GM23338 (cell line): ENCODE data around the gene FUT8. TPM values are rescaled to one million over a fixed set of nuclear protein-coding genes. Genes with fewer than 3 reads are reported as not detected.
A peak's percentile ranks its signal among the peaks of the same experiment; 100 is the strongest.
"Not testable (repeated sequence)": the region's sequence is repeated elsewhere in the genome, so short reads cannot be mapped to it uniquely, and the experiment has no call there.

Experiments used
- ATAC-seq: fragments of 200-7000 bp; cut with Tn5 transposase; 3 replicates; pipeline ENCODE4 v1.9.1; 2020
- DNase-seq: peaks from one replicate; pipeline ENCODE4 v3.0.0-alpha.2; 2015; ENCODE audit warnings: low spot score
- H2AFZ ChIP-seq: fragments of 200-600 bp; sonication (generic); 2 replicates; pipeline ENCODE4 v1.8.0; 2016; ENCODE audit warnings: antibody characterized with exemption, mild to moderate bottlenecking, moderate library complexity
- H3F3A ChIP-seq: fragments of 200-600 bp; sonication (generic); replicated peaks from 2 replicates; pipeline ENCODE4 v1.8.0; 2017; ENCODE audit warnings: antibody characterized with exemption, mixed run types, low read depth
- H3K27ac ChIP-seq: fragments of 200-600 bp; sonication (generic); 2 replicates; pipeline ENCODE4 v1.6.1; 2016; ENCODE audit warnings: low read depth
- H3K27me3 ChIP-seq: fragments of 200-600 bp; sonication (generic); 2 replicates; pipeline ENCODE4 v1.8.0; 2016; ENCODE audit warnings: mild to moderate bottlenecking, mixed run types, moderate library complexity; ENCODE audit not compliant: insufficient read depth
- H3K36me3 ChIP-seq: fragments of 200-600 bp; sonication (generic); 2 replicates; pipeline ENCODE4 v1.8.0; 2016; ENCODE audit warnings: mild to moderate bottlenecking; ENCODE audit not compliant: insufficient read depth
- H3K4me1 ChIP-seq: fragments of 200-600 bp; sonication (generic); 2 replicates; pipeline ENCODE4 v1.8.0; 2016; ENCODE audit warnings: mild to moderate bottlenecking, moderate library complexity; ENCODE audit not compliant: insufficient read depth
- H3K4me2 ChIP-seq: fragments of 200-600 bp; sonication (generic); 2 replicates; pipeline ENCODE4 v1.7.1; 2017; ENCODE audit warnings: mixed run types
- H3K4me3 ChIP-seq: fragments of 200-600 bp; sonication (generic); 2 replicates; pipeline ENCODE4 v1.6.1; 2016; ENCODE audit warnings: mixed run types
- H3K79me2 ChIP-seq: fragments of 200-600 bp; sonication (generic); replicated peaks from 2 replicates; pipeline ENCODE4 v1.8.0; 2017; ENCODE audit warnings: mild to moderate bottlenecking; ENCODE audit not compliant: insufficient read depth
- H3K9me2 ChIP-seq: fragments of 200-600 bp; sonication (generic); 2 replicates; pipeline ENCODE4 v1.8.0; 2017; ENCODE audit not compliant: insufficient read depth
- H4K20me1 ChIP-seq: fragments of 200-600 bp; sonication (generic); replicated peaks from 2 replicates; pipeline ENCODE4 v1.8.0; 2017; ENCODE audit warnings: mild to moderate bottlenecking; ENCODE audit not compliant: insufficient read depth
- H3K27ac Mint-ChIP-seq: 2 replicates; pipeline ENCODE4 v1.8.0; 2020; ENCODE audit warnings: inconsistent platforms, mild to moderate bottlenecking, moderate library complexity, mixed read lengths
- H3K27me3 Mint-ChIP-seq: 3 replicates; pipeline ENCODE4 v1.8.0; 2022; ENCODE audit warnings: low read depth, mild to moderate bottlenecking, moderate library complexity, mixed read lengths, inconsistent platforms; ENCODE audit not compliant: insufficient read depth, poor library complexity
- H3K36me3 Mint-ChIP-seq: 3 replicates; pipeline ENCODE4 v1.8.0; 2021; ENCODE audit warnings: low read depth, mild to moderate bottlenecking, inconsistent platforms, moderate library complexity, mixed read lengths
- H3K4me1 Mint-ChIP-seq: 3 replicates; pipeline ENCODE4 v1.8.0; 2020; ENCODE audit warnings: mild to moderate bottlenecking, inconsistent platforms, mixed read lengths
- H3K4me3 Mint-ChIP-seq: 3 replicates; pipeline ENCODE4 v1.8.0; 2021; ENCODE audit warnings: moderate library complexity, mild to moderate bottlenecking, inconsistent platforms, mixed read lengths
- H3K9me3 Mint-ChIP-seq: 3 replicates; pipeline ENCODE4 v1.8.0; 2020; ENCODE audit warnings: moderate library complexity, mild to moderate bottlenecking, inconsistent platforms, mixed read lengths
- CREB1 ChIP-seq: fragments of 250-450 bp; sonication (Bioruptor Pico); IDR thresholded peaks from 2 replicates; pipeline ENCODE4 v1.5.0; 2020; ENCODE audit warnings: low read depth, mild to moderate bottlenecking, moderate library complexity
- ETS1 ChIP-seq: IDR thresholded peaks from 2 replicates; pipeline ENCODE4 v1.6.1; 2016; ENCODE audit warnings: antibody characterized with exemption
- EZH2 ChIP-seq: fragments of 200-600 bp; sonication (generic); IDR thresholded peaks from one replicate; pipeline ENCODE4 v1.8.0; 2017; ENCODE audit warnings: antibody characterized with exemption, mild to moderate bottlenecking, low read depth; ENCODE audit not compliant: unreplicated experiment
- EZH2phosphoT487 ChIP-seq: fragments of 200-600 bp; sonication (generic); IDR thresholded peaks from one replicate; pipeline ENCODE4 v1.8.1; 2018; ENCODE audit warnings: antibody characterized with exemption; ENCODE audit not compliant: unreplicated experiment
- JUNB ChIP-seq: IDR thresholded peaks from one replicate; pipeline ENCODE4 v1.6.1; 2016; ENCODE audit warnings: antibody characterized with exemption; ENCODE audit not compliant: unreplicated experiment
- NANOG ChIP-seq: IDR thresholded peaks from 2 replicates; pipeline ENCODE4 v1.6.1; 2016; ENCODE audit warnings: antibody characterized with exemption, borderline replicate concordance
- POLR2AphosphoS5 ChIP-seq: IDR thresholded peaks from 2 replicates; pipeline ENCODE4 v1.6.1; 2016; ENCODE audit warnings: antibody characterized with exemption, low read depth
- STAT1 ChIP-seq: IDR thresholded peaks from one replicate; pipeline ENCODE4 v1.6.1; 2016; ENCODE audit warnings: antibody characterized with exemption; ENCODE audit not compliant: unreplicated experiment
- ZNF114 ChIP-seq: fragments of 250-450 bp; sonication (Bioruptor Pico); IDR thresholded peaks from 2 replicates; pipeline ENCODE4 v1.5.0; 2020; ENCODE audit warnings: mild to moderate bottlenecking, moderate library complexity
- ZNF331 ChIP-seq: fragments of 250-450 bp; sonication (Bioruptor Pico); IDR thresholded peaks from 2 replicates; pipeline ENCODE4 v1.5.0; 2020; ENCODE audit warnings: low read depth, mild to moderate bottlenecking, moderate library complexity
- polyA plus RNA-seq: library from polyadenylated mRNA; unstranded; fragments of >200 nt; fragmentation: Nextera tagmentation; extraction: Ambion mirVana; gene quantifications from 2 replicates; pipeline ENCODE4 v1.2.1, GENCODE V29; 2016
- total RNA-seq: library from RNA; depleted of rRNA; stranded (reverse); fragments of >200 nt; shearing (Covaris generic); gene quantifications from 2 replicates; pipeline ENCODE4 v1.2.3, GENCODE V29; 2014
- TF ChIP-seq, protein P1 (sequence below): IDR thresholded peaks from one replicate; pipeline ENCODE4 v1.6.1; 2018; ENCODE audit warnings: antibody characterized with exemption; ENCODE audit not compliant: unreplicated experiment
- TF ChIP-seq, protein P2 (sequence below), 2 experiments: fragments of 200-600 bp in 1 of 2; sonication (generic) in 1 of 2; conservative IDR thresholded peaks; 2 replicates each; pipeline versions ENCODE4 v1.5.1 to v1.6.1; 2016 to 2017; ENCODE audit warnings: antibody characterized with exemption in 2 of 2, low read depth in 2 of 2, mild to moderate bottlenecking in 2 of 2, moderate library complexity in 1 of 2

FUT8 gene
- total and polyA plus RNA-seq, 2 experiments from 2014 or later: 8.2 to 23.2 TPM

GRCh38 chr14:65426902-65427301 lies 14.4 kb downstream of the FUT8 start:
- not testable (repeated sequence) for H3K9me2 ChIP-seq, H3K4me2 ChIP-seq, H3K27me3 Mint-ChIP-seq, H3K36me3 ChIP-seq, H3K27ac Mint-ChIP-seq, H3K27me3 ChIP-seq, H3K36me3 Mint-ChIP-seq, H3K4me1 Mint-ChIP-seq, DNase-seq, H2AFZ ChIP-seq, H3K4me1 ChIP-seq, ATAC-seq, H3K9me3 Mint-ChIP-seq, H3K4me3 Mint-ChIP-seq, H3K27ac ChIP-seq, H3F3A ChIP-seq, H4K20me1 ChIP-seq, H3K4me3 ChIP-seq
- peaks cover 21% of the 10 kb centered on the region; the same call in 1 of the 2 replicates for H3K79me2 ChIP-seq

DNA sequence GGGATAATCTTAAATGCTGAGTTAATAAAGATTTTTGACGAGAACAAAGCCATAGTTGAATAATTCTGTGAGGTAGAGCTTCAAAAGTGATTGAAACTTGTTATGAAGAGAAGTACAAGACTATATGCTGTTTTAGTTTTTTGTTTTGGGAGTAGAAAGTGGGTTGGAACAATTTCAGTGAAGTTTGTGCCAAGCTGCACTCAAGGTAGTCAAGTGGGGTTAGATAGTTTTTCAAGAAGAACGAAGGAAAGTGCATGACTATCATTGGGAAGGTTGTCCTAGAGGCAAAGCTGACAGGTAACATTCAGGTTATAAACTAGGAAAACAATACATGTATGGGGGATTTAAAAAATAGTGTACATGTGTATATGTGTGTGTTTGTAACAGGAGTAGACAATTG lies 16.2 kb downstream of the FUT8 start:
- H3K27ac ChIP-seq: no peak overlapping the region
- ATAC-seq (no peak), DNase-seq (no peak)
- Mint-ChIP-seq H3K9me3 (no peaks in the 10 kb centered on the region), H3K36me3 (no peaks in the 10 kb centered on the region), H3K27me3 (peaks cover 4% of the 10 kb centered on the region), H3K4me1 (peaks cover 19% of the 10 kb centered on the region), H3K27ac (0 out of 2 replicates have a peak overlapping the region, but pooled peaks have one; percentile 7), H3K4me3 (no peak overlapping the region)
- no peak overlapping the region for H3K4me3 ChIP-seq
- H3K27me3 ChIP-seq: no peaks in the 10 kb centered on the region
- no peak overlapping the region for H3K4me2 ChIP-seq
- H2AFZ ChIP-seq: no peak overlapping the region
- H4K20me1 ChIP-seq: peaks cover 3% of the 10 kb centered on the region; the same call in 1 of the 2 replicates
- peaks cover 17% of the 10 kb centered on the region; the same call in 1 of the 2 replicates for H3K79me2 ChIP-seq
- no peaks in the 10 kb centered on the region for H3F3A ChIP-seq
- peaks cover 10% of the 10 kb centered on the region; the same call in 1 of the 2 replicates for H3K4me1 ChIP-seq
- H3K9me2 ChIP-seq: no peaks in the 10 kb centered on the region
- H3K36me3 ChIP-seq: no peaks in the 10 kb centered on the region
- TF ChIP-seq, protein P1, sequence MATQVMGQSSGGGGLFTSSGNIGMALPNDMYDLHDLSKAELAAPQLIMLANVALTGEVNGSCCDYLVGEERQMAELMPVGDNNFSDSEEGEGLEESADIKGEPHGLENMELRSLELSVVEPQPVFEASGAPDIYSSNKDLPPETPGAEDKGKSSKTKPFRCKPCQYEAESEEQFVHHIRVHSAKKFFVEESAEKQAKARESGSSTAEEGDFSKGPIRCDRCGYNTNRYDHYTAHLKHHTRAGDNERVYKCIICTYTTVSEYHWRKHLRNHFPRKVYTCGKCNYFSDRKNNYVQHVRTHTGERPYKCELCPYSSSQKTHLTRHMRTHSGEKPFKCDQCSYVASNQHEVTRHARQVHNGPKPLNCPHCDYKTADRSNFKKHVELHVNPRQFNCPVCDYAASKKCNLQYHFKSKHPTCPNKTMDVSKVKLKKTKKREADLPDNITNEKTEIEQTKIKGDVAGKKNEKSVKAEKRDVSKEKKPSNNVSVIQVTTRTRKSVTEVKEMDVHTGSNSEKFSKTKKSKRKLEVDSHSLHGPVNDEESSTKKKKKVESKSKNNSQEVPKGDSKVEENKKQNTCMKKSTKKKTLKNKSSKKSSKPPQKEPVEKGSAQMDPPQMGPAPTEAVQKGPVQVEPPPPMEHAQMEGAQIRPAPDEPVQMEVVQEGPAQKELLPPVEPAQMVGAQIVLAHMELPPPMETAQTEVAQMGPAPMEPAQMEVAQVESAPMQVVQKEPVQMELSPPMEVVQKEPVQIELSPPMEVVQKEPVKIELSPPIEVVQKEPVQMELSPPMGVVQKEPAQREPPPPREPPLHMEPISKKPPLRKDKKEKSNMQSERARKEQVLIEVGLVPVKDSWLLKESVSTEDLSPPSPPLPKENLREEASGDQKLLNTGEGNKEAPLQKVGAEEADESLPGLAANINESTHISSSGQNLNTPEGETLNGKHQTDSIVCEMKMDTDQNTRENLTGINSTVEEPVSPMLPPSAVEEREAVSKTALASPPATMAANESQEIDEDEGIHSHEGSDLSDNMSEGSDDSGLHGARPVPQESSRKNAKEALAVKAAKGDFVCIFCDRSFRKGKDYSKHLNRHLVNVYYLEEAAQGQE: no peak
- TF ChIP-seq ETS1 (no peak), JUNB (no peak), ZNF114 (CRISPR knock-in tag) (no peak), EZH2phosphoT487 (no peak), ZNF331 (CRISPR knock-in tag) (no peak), CREB1 (CRISPR knock-in tag) (no peak), NANOG (no peak), STAT1 (no peak), EZH2 (no peak), POLR2AphosphoS5 (no peak)
- TF ChIP-seq, protein P2, sequence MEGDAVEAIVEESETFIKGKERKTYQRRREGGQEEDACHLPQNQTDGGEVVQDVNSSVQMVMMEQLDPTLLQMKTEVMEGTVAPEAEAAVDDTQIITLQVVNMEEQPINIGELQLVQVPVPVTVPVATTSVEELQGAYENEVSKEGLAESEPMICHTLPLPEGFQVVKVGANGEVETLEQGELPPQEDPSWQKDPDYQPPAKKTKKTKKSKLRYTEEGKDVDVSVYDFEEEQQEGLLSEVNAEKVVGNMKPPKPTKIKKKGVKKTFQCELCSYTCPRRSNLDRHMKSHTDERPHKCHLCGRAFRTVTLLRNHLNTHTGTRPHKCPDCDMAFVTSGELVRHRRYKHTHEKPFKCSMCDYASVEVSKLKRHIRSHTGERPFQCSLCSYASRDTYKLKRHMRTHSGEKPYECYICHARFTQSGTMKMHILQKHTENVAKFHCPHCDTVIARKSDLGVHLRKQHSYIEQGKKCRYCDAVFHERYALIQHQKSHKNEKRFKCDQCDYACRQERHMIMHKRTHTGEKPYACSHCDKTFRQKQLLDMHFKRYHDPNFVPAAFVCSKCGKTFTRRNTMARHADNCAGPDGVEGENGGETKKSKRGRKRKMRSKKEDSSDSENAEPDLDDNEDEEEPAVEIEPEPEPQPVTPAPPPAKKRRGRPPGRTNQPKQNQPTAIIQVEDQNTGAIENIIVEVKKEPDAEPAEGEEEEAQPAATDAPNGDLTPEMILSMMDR (conservative IDR thresholded peaks at IDR 0.05; ENCODE audit: low read depth in 2 of 2): no peak
